Skin of body (tissue), 2 donors: ENCODE results near the gene ABTB2. TPM values are rescaled to one million over a fixed set of nuclear protein-coding genes. Genes with fewer than 3 reads are reported as not detected.

Experiments used
- DNase-seq: peaks from one replicate; lab custom pipeline; 2025; lab: John Stamatoyannopoulos, UW
- total RNA-seq: library from RNA; depleted of rRNA; stranded (reverse); fragments of >200 nt; gene quantifications from one replicate; pipeline ENCODE4 v1.2.3, GENCODE V29; 2014

Gene ABTB2
- total RNA-seq, 1 donor from 2014 or later: 5.7 TPM

DNA sequence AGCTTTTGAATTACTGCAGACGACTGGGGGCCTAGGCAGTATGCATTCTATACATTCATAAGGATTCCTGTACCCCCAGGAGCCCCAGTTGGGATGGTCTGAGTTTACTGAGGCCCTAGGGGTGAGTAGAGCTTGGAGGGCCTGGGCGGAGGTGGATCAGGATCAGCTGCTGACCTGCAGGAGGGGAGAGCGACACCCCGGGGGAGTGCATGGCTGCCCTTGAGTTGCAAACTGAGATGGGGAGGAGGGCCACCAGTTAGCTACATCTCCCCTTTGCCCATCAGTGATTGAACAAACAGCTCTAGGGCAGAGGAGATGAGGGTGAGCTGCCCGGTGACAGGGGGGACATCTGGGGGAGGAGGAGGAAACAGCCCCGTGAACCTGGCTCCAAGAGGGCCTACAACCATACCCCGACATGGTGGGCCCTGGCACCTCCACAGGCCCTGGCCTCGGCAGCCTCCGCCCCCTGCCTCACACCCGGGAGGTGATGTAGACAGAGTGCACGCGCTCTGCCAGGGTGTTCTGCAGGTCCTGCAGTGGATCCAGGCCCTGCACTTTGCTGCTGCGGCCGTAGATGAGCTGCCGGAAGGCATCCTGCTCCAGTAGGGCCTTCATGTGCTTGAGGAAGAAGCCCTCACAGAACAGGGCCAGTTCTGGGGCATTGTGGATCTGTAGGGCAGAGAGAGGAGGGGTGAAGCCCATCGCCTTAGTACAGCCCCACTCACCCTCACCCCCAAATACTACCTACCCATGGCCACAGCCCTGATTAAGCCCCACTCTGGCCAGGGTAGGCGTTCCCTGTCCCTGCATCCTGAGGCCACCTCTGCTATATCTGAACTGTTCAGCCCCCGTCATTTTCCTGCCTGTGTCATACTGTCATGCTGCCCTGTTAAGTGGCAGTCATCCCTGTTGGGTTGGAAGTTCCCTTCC is 205.6 kb downstream of the ABTB2 start:
- no peak for DNase-seq

DNA sequence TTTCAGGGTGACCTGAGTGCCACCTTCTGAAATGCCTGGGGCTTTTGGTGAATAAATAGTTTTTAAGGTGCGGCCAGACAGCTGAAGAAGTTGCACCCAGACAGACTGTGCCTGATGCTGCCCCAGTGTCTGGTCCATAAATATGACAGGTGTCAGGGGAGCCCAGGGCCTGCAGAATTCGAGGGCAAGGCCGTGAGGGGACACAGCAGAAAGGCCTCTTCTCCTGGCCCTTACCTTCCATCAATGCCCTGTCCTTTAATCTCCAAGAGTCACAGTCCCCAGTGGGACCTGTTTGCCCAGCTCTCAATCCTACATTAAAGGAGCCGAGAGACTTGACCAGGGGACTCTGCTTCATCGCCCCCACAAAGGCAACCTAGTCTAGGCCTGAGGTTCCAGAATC is 206.6 kb downstream of the ABTB2 start:
- DNase-seq: no peak

- no peak for DNase-seq
These were observed 207.2 kb downstream of the ABTB2 start for GRCh38 chr11:34150494-34151151.

DNA sequence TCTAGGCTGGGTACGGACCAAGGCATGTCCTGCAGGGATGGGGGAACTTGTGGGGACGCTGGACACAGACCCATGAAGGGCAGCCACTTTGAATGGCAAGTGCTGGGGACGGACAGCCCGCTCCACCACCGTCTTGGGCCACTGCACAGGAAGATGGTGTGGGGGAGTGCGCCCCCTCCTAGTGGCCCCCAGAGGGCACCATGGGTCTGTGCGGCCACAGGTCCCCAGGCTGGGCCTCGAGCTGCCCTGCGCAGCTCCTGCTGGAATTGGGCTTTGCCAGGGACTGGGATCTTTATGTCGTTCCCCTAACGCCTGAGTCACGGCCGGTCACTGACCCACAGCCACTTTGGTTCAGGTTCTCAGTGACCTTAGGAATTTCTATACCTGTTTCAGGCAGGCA is 208.0 kb downstream of the ABTB2 start:
- DNase-seq: no peak

GRCh38 chr11:34149274-34149673 is 208.5 kb downstream of the ABTB2 start:
- DNase-seq: no peak

- no peak for DNase-seq
These were observed 209.2 kb downstream of the ABTB2 start for GRCh38 chr11:34148504-34149165.

DNA sequence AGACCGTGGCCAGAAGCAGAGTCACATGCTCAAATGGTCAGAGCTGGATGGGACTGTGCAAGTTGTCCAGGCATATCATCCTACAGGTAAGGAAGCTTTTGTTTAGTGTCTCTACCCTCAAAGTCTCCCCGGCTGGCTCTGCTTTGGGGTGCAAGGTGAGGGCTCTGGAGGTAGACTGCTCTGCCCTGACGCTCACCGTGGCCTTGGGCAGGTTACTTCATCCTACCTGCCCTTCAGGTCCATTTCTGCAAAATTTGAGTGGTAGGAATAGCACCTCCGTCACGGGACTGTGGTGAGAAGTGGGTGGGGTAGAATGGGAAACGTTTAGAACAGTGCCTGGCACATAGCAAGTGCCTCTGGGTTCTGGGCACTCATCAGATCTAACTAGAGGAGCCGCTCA is 210.2 kb downstream of the ABTB2 start:
- no peak for DNase-seq

DNA sequence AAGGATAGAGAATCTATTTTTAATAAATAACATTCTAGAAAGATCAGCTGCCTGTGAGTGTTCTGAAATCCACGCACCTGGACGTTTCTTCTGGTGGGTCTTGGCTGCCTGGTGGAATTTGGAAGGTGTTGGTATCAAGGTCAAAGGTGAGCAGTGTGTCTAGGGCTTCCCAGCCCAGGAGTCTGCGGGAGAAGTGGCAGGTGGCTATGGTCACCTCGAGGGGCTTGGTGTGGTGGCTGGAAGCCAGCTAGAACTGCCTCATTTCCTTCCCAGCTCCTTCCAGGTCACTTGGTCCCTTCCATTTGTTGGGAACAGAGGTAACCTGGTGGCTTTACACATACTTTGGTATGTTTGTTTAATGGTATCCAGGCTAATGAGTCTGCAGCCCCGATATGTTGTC is 210.9 kb downstream of the ABTB2 start:
- DNase-seq: no peak

- DNase-seq: no peak
These were observed 211.4 kb downstream of the ABTB2 start for GRCh38 chr11:34146411-34146810.

GRCh38 chr11:34145847-34146381 is 211.9 kb downstream of the ABTB2 start:
- no peak for DNase-seq

DNA sequence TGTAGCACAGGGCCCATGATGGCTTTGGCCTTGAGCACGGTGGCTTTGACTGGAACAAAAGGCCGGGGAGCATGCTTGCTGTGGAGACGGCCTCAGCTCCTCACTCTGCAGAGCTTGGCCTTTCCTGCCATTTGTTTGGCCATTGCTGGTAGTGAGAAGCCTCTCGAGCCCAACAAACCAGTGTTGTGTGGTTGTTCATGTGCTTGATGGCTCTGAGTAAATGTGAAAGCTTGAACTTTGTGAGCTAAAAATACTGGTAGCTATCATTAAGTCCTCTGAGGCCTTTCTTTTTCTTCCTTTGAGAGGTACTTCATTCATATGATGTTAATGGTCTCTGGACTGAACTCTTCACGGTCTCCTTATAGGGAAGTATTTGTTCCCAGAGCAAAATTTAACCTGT is 212.7 kb downstream of the ABTB2 start:
- DNase-seq: no peak

GRCh38 chr11:34143048-34143447 is 214.8 kb downstream of the ABTB2 start:
- DNase-seq: no peak

DNA sequence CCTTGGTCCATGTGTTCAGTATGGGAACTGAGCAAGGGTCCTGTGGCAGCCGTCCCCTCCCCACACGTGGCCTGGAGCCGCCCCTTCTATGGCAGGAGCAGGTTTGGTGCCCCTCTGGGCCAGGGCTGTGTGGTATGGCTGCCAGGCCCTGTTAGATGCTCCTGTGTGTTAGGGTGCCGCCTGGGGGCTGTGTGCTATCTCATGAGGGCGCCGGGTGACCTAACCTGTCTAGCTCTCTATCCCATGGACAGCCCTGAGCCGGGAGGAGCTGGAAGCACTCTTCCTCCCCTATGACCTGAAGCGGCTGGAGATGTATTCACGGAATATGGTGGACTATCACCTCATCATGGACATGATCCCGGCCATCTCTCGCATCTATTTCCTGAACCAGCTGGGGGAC is 217.7 kb downstream of the ABTB2 start:
- DNase-seq: no peak

GRCh38 chr11:34139346-34139745 is 218.5 kb downstream of the ABTB2 start:
- no peak for DNase-seq

DNA sequence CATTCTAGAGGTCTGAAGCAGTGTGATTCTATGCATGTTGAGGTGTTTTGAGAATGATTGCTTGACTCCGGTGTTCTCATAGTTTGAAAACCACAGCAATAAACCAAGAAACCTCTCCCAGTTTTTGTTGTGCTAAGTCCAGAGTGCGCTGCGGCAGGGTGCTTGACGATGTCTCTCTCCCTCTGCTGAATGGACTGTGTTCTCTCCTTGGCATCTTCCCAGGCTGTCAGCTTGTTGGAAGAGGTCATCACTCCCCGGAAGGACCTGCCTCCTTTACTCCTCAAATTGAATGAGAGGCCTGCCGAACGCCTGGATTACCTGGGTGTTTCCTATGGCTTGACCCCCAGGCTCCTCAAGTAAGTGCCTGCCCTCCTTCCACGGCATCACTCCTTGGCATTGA is 221.4 kb downstream of the ABTB2 start:
- DNase-seq: no peak

DNA sequence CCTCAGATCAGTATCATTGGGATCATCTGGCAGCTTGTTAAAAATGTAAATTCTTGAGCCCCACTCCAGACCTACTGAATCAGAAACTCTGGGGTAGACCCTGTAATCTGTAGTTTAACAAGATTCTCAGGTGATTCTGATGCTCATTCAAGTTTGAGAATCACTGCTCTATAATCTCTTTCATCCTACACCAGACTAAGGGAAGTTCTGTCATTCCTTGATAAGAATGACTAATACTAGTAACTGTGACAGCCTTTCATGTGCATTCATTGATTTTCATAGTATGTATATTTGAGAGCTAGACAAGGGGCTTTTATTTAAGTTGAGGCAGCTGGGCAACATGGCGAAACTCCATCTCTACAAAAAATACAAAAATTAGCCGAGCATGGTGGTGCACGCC is 222.4 kb downstream of the ABTB2 start:
- DNase-seq: no peak

DNA sequence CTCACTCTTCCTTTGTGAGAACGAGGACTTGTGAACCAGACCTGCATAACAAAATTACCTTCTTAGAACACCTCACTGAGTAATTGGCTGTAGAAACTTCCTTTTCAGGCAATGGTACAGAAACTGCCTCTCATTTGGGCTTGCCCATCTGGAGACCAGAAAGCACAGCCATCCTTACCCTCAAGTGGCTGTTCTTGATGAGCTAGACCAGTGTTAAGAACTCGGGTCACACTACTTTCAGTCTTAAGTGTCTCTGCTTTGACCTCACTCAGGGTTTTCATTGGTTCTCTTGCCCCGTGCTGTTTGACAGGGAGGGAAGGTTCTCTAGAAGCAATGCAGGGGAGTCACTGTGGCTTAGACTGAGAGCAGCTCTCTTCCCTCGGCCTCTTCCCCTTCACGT is 223.0 kb downstream of the ABTB2 start:
- DNase-seq: no peak

DNA sequence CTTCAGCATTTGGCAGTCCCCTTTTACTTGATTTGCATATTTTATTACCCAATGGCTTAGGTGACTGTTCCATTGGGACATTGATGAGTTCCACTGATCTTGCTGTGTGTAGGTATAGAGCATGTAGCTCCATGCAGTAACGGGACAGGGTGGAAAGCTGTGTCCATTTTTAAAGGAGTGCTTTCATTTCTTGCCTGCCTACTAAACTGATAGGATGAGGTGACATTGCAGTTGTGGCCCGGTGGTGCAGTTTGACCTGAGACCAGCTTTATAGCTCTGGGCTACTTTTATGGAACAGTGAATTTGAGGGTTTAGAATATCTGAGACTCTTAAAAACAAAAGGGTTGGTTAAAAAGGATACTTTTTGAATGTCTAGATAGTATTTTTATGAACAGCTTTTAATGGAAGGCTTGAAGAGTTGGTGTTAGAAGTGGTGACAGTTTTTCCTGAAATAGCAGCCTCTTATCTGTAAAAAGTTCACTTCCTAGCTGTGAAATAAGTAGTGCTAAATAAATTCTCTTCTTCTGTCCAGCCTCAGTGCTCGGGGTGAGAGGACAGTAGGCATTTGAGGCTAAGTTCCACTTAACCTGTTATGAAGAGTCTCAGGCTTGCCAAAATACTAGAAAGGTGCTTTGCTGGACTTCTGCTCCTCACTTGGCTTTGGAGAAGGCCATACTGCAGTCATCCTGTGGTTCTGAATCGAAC is 225.4 kb downstream of the ABTB2 start:
- DNase-seq: no peak

DNA sequence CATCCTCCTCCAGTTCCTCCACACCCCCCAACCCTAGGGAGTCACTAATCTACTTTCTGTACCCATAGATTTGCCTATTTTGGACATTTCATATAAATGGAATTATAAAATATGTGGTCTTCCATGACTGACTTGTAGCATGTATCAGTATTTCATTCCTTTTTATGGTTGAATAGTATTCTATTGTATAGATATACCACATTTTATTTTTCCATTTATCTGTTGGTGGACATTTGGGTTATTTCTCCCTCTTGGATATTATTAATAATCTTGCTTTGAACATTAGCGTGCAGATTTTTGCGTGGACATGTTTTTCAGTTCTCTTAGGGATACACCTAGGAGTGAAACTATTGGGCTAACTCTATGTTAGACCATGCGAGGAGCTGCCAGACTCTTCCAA is 229.0 kb downstream of the ABTB2 start:
- DNase-seq: no peak

- DNase-seq: no peak
These were observed 230.6 kb downstream of the ABTB2 start for GRCh38 chr11:34126959-34127848.
